Endothelial cell of umbilical vein (primary cell): Measurements from ENCODE around the gene FAM50B. TPM values are rescaled to one million over a fixed set of nuclear protein-coding genes. Genes with fewer than 3 reads are reported as not detected.

Experiments used
- BruUV-seq: library from RNA; stranded (reverse); fragments of 400-500 nt; replicated peaks from 2 replicates; lab custom pipeline; 2021; lab: Mats Ljungman, UMichigan
- CTCF ChIA-PET: fragments of 300-600, 350-600 bp; sonication (Branson Sonifier 250); formaldehyde crosslinking; loops from one replicate; lab custom pipeline; 2021; ENCODE audit warnings: antibody characterized with exemption, inconsistent platforms; lab: Charles Lee
- POLR2A ChIA-PET: fragments of 300-600, 350-600 bp; sonication (Branson Sonifier 250); formaldehyde crosslinking; loops from one replicate; lab custom pipeline; 2021; ENCODE audit warnings: antibody characterized with exemption, inconsistent platforms; lab: Charles Lee
- DNase-seq: peaks from one replicate; pipeline ENCODE4 v3.0.0-alpha.2; 2011; ENCODE audit warnings: low read depth, low spot score
- FAIRE-seq: peaks from 2 replicates; lab custom pipeline; 2011; peaks lifted over from hg19 to GRCh38; lab: Jason Lieb, UNC
- H2AFZ ChIP-seq: 2 replicates; pipeline ENCODE4 v1.6.0; 2012; ENCODE audit warnings: low read depth, low read length, control low read depth, inconsistent platforms
- H3K27ac ChIP-seq: 2 replicates; pipeline ENCODE4 v1.5.1; 2011; ENCODE audit warnings: low read depth, mild to moderate bottlenecking, control low read depth, low read length, moderate library complexity; ENCODE audit not compliant: insufficient read depth
- H3K27me3 ChIP-seq, 2 experiments: 2 replicates each; pipeline versions ENCODE4 v1.6.0 to v1.6.1; 2011; ENCODE audit warnings: low read length in 2 of 2, mixed read lengths in 1 of 2; ENCODE audit not compliant: control insufficient read depth in 2 of 2, insufficient read depth in 2 of 2
- H3K36me3 ChIP-seq, 2 experiments: 2 replicates in 1 of 2; 3 replicates in 1 of 2; pipeline ENCODE4 v1.5.1; 2011; ENCODE audit warnings: low read length in 2 of 2, mild to moderate bottlenecking in 1 of 2, moderate library complexity in 1 of 2; ENCODE audit not compliant: control insufficient read depth in 2 of 2, insufficient read depth in 2 of 2; ENCODE audit errors: extremely low read depth in 1 of 2
- H3K4me1 ChIP-seq: 3 replicates; pipeline ENCODE4 v1.5.1; 2011; ENCODE audit warnings: mild to moderate bottlenecking, low read length; ENCODE audit not compliant: control insufficient read depth, insufficient read depth; ENCODE audit errors: extremely low read depth
- H3K4me2 ChIP-seq: 2 replicates; pipeline ENCODE4 v1.6.1; 2011; ENCODE audit warnings: low read length, control low read depth, mixed read lengths; ENCODE audit not compliant: insufficient read depth
- H3K4me3 ChIP-seq, 3 experiments: fragments of 200-600 bp in 1 of 3; sonication (generic), shearing (Covaris generic) in 1 of 3; replicated peaks in 1 of 3; 2 replicates each; pipeline ENCODE4 v1.5.1; 2011 to 2016; ENCODE audit warnings: control low read depth in 3 of 3, low read length in 3 of 3, mild to moderate bottlenecking in 2 of 3, inconsistent platforms in 1 of 3, low read depth in 1 of 3, moderate library complexity in 1 of 3; ENCODE audit not compliant: insufficient read depth in 1 of 3
- H3K79me2 ChIP-seq: 2 replicates; pipeline ENCODE4 v1.6.0; 2012; ENCODE audit warnings: low read length, inconsistent platforms; ENCODE audit not compliant: control insufficient read depth, insufficient read depth
- H3K9ac ChIP-seq: replicated peaks from 2 replicates; pipeline ENCODE3; 2011; ENCODE audit warnings: low read length, control low read depth; ENCODE audit not compliant: insufficient read depth; ENCODE audit errors: extremely low read depth
- H3K9me1 ChIP-seq: replicated peaks from 3 replicates; pipeline ENCODE4 v1.6.0; 2011; ENCODE audit warnings: mild to moderate bottlenecking, low read length; ENCODE audit not compliant: control insufficient read depth, insufficient read depth; ENCODE audit errors: extremely low read depth
- H3K9me3 ChIP-seq: replicated peaks from 2 replicates; pipeline ENCODE4 v1.5.1; 2012; ENCODE audit warnings: low read length, inconsistent platforms; ENCODE audit not compliant: control insufficient read depth, insufficient read depth
- H4K20me1 ChIP-seq: replicated peaks from 2 replicates; pipeline ENCODE3; 2011; ENCODE audit warnings: mild to moderate bottlenecking, low read length; ENCODE audit not compliant: control insufficient read depth, insufficient read depth; ENCODE audit errors: extremely low read depth
- CTCF ChIP-seq, 2 donors: IDR thresholded peaks; 1 replicate in 1 of 2; 2 replicates in 1 of 2; pipeline ENCODE4 v1.5.1; 2011; ENCODE audit warnings: low read length in 2 of 2, mild to moderate bottlenecking in 2 of 2, moderate library complexity in 2 of 2, control low read depth in 1 of 2, inconsistent platforms in 1 of 2, low read depth in 1 of 2; ENCODE audit not compliant: insufficient read depth in 1 of 2; ENCODE audit errors: extremely low read depth in 1 of 2
- EZH2 ChIP-seq: IDR thresholded peaks from 2 replicates; pipeline ENCODE4 v1.6.1; 2012; ENCODE audit warnings: borderline replicate concordance, low read depth, mild to moderate bottlenecking, moderate library complexity, low read length, inconsistent platforms; ENCODE audit not compliant: severe bottlenecking
- FOS ChIP-seq: IDR thresholded peaks from 2 replicates; pipeline ENCODE4 v1.6.1; 2011; ENCODE audit warnings: mild to moderate bottlenecking, low read length, moderate library complexity, borderline replicate concordance; ENCODE audit not compliant: insufficient read depth
- GATA2 ChIP-seq: IDR thresholded peaks from 2 replicates; pipeline ENCODE4 v1.7.0; 2011; ENCODE audit warnings: low read depth, mild to moderate bottlenecking, moderate library complexity, mixed read lengths, low read length; ENCODE audit not compliant: insufficient read length, insufficient read depth
- JUN ChIP-seq: IDR thresholded peaks from 2 replicates; pipeline ENCODE4 v1.6.1; 2011; ENCODE audit warnings: borderline replicate concordance, low read depth; ENCODE audit not compliant: insufficient read length, insufficient read depth
- MAX ChIP-seq: IDR thresholded peaks from 2 replicates; pipeline ENCODE4 v1.6.1; 2011; ENCODE audit not compliant: insufficient read depth, insufficient read length
- MYC ChIP-seq: IDR thresholded peaks from one replicate; pipeline ENCODE4 v1.6.1; 2011; ENCODE audit warnings: mild to moderate bottlenecking, low read depth, low read length
- POLR2A ChIP-seq: IDR thresholded peaks from 2 replicates; pipeline ENCODE4 v1.6.1; 2012; ENCODE audit warnings: low read depth, mild to moderate bottlenecking, control low read depth, low read length
- POLR2AphosphoS5 ChIP-seq: IDR thresholded peaks from 2 replicates; pipeline ENCODE4 v1.6.1; 2012; ENCODE audit warnings: low read depth, mild to moderate bottlenecking, control low read depth, low read length, moderate library complexity; ENCODE audit not compliant: insufficient read depth
- dilution Hi-C: fragments of 300-500 bp; cut with MboI; formaldehyde crosslinking; loops from one replicate; pipeline ENCODE4 v1.15.0; 2019; ENCODE audit warnings: low sequenced_read_pairs; ENCODE audit not compliant: extremely low pct_ligation_motif_present
- intact Hi-C: fragments of 100-400 bp; cut with micrococcal nuclease; formaldehyde crosslinking; loops from one replicate; pipeline ENCODE4 v1.10.0; 2022
- polyA plus RNA-seq, 4 experiments: library from polyadenylated mRNA; depleted of rRNA in 3 of 4; stranded (reverse) in 3 of 4; unstranded in 1 of 4; fragments of >200 nt; gene quantifications; 2 replicates each; pipeline versions ENCODE4 v1.2.1 to v1.2.3, GENCODE V29; 2011 to 2012; ENCODE audit warnings: missing spikeins in 1 of 4
- total RNA-seq: library from RNA; stranded (reverse); gene quantifications from 2 replicates; pipeline ENCODE4 v1.2.3, GENCODE V29; 2021

Gene FAM50B
- total and polyA plus RNA-seq, 2 donors (not counting 3 experiments of a cell fraction or from before 2014, with no cell fraction given): 10.0 to 14.1 TPM

- intact Hi-C loops: no loop called here
Measured at GRCh38 chr6:3799719-3800118, 49.5 kb upstream of the FAM50B start.

More at GRCh38 chr6:3799719-3800118, 49.5 kb upstream of the FAM50B start:
- Histone ChIP-seq H3K27me3 (no peaks in the 10 kb centered on the region), H3K4me1 (peaks cover 48% of the 10 kb centered on the region), H3K9me3 (no peaks in the 10 kb centered on the region), H3K9me1 (no peaks in the 10 kb centered on the region), H3K9ac (no peak overlapping the region), H3K27ac (no peak overlapping the region), H3K36me3 (no peaks in the 10 kb centered on the region), H3K4me2 (no peak overlapping the region), H3K4me3 (no peak overlapping the region), H2AFZ (no peak overlapping the region), H3K79me2 (no peaks in the 10 kb centered on the region), H4K20me1 (no peaks in the 10 kb centered on the region)
- ChIA-PET CTCF (no interaction called here), POLR2A (no interaction called here)
- BruUV-seq: no TSS peak
- FAIRE-seq (no peak), DNase-seq (no peak)
- dilution Hi-C loops: no loop called here
- no peak for TF ChIP-seq GATA2
- no peak for TF ChIP-seq EZH2
- TF ChIP-seq MAX: no peak
- no peak for TF ChIP-seq MYC
- TF ChIP-seq FOS: no peak
- no peak for TF ChIP-seq POLR2A
- no peak for TF ChIP-seq CTCF (IDR thresholded peaks at IDR 0.05; ENCODE audit: extremely low read depth in 1 of 2, insufficient read depth in 1 of 2, low read depth in 1 of 2, low read length in 2 of 2)
- TF ChIP-seq JUN: no peak
- no peak for TF ChIP-seq POLR2AphosphoS5
